SK-N-SH treated with all-trans-retinoic acid at 6 μM for 48 hours (cell line): Measurements from ENCODE around the gene ERCC4.

Experiments used
- ATAC-seq: fragments of 200-7000 bp; cut with Tn5 transposase; 3 replicates; pipeline ENCODE4 v1.9.1; 2020; ENCODE audit warnings: mild to moderate bottlenecking, moderate library complexity
- ARNTL ChIP-seq: fragments of 450-650 bp; formaldehyde crosslinking; IDR thresholded peaks from 2 replicates; pipeline ENCODE4 v1.5.0; 2020; ENCODE audit warnings: low read depth, mild to moderate bottlenecking, moderate library complexity, borderline replicate concordance
- BACH2 ChIP-seq: fragments of 250-450 bp; sonication (Bioruptor Pico); IDR thresholded peaks from 2 replicates; pipeline ENCODE4 v1.9.0; 2021; ENCODE audit warnings: mild to moderate bottlenecking, borderline replicate concordance
- GLIS3 ChIP-seq: fragments of 250-450 bp; sonication (Bioruptor Pico); IDR thresholded peaks from 2 replicates; pipeline ENCODE4 v1.5.0; 2020; ENCODE audit warnings: mild to moderate bottlenecking, moderate library complexity
- OSR1 ChIP-seq: fragments of 250-450 bp; sonication (Bioruptor Pico); IDR thresholded peaks from 2 replicates; pipeline ENCODE4 v1.8.0; 2022; ENCODE audit warnings: moderate library complexity, mild to moderate bottlenecking, inconsistent platforms
- PPARA ChIP-seq: fragments of 250-450 bp; sonication (Bioruptor Pico); IDR thresholded peaks from 2 replicates; pipeline ENCODE4 v1.5.0; 2020; ENCODE audit warnings: mild to moderate bottlenecking, borderline replicate concordance
- RARB ChIP-seq: fragments of 250-450 bp; sonication (Bioruptor Pico); IDR thresholded peaks from 2 replicates; pipeline ENCODE4 v1.8.0; 2021; ENCODE audit warnings: mild to moderate bottlenecking, moderate library complexity
- SNAI2 ChIP-seq: fragments of 250-450 bp; sonication (Bioruptor Pico); IDR thresholded peaks from 2 replicates; pipeline ENCODE4 v1.5.0; 2020; ENCODE audit warnings: mild to moderate bottlenecking, moderate library complexity
- TOX ChIP-seq: fragments of 250-450 bp; sonication (Bioruptor Pico); IDR thresholded peaks from 2 replicates; pipeline ENCODE4 v1.8.0; 2021; ENCODE audit warnings: mild to moderate bottlenecking, moderate library complexity, borderline replicate concordance
- ZC3H10 ChIP-seq: fragments of 250-450 bp; sonication (Bioruptor Pico); IDR thresholded peaks from 2 replicates; pipeline ENCODE4 v1.5.1; 2021; ENCODE audit warnings: mild to moderate bottlenecking, moderate library complexity
- ZFP3 ChIP-seq: fragments of 250-450 bp; sonication (Bioruptor Pico); IDR thresholded peaks from 2 replicates; pipeline ENCODE4 v1.5.0; 2020; ENCODE audit warnings: mild to moderate bottlenecking, moderate library complexity
- ZFP30 ChIP-seq: fragments of 450-650 bp; formaldehyde crosslinking; IDR thresholded peaks from 2 replicates; pipeline ENCODE4 v1.5.0; 2022; ENCODE audit warnings: mild to moderate bottlenecking, moderate library complexity
- ZNF565 ChIP-seq: fragments of 450-650 bp; formaldehyde crosslinking; conservative IDR thresholded peaks from 2 replicates; pipeline ENCODE4 v1.5.0; 2020; ENCODE audit warnings: low read depth, mild to moderate bottlenecking, moderate library complexity
- ZNF70 ChIP-seq: fragments of 450-650 bp; formaldehyde crosslinking; IDR thresholded peaks from 2 replicates; pipeline ENCODE4 v1.5.0; 2020; ENCODE audit warnings: mild to moderate bottlenecking, moderate library complexity
- ZNF8 ChIP-seq: fragments of 450-650 bp; formaldehyde crosslinking; IDR thresholded peaks from 2 replicates; pipeline ENCODE4 v1.5.0; 2020; ENCODE audit warnings: mild to moderate bottlenecking, moderate library complexity
- TF ChIP-seq, protein P1 (sequence below): fragments of 250-450 bp; sonication (Bioruptor Pico); IDR thresholded peaks from 2 replicates; pipeline ENCODE4 v1.5.1; 2021; ENCODE audit warnings: mild to moderate bottlenecking, moderate library complexity
- TF ChIP-seq, protein P2 (sequence below): fragments of 250-450 bp; sonication (Bioruptor Pico); IDR thresholded peaks from 2 replicates; pipeline ENCODE4 v1.5.0; 2020; ENCODE audit warnings: mild to moderate bottlenecking, moderate library complexity
- TF ChIP-seq, protein P3 (sequence below): fragments of 250-450 bp; sonication (Bioruptor Pico); IDR thresholded peaks from 2 replicates; pipeline ENCODE4 v1.8.0; 2021; ENCODE audit warnings: low read depth, mild to moderate bottlenecking, moderate library complexity, borderline replicate concordance
- TF ChIP-seq, protein P4 (sequence below): fragments of 250-450 bp; sonication (Bioruptor Pico); IDR thresholded peaks from 2 replicates; pipeline ENCODE4 v1.8.0; 2020; ENCODE audit warnings: mild to moderate bottlenecking, moderate library complexity, borderline replicate concordance
- TF ChIP-seq, protein P5 (sequence below): fragments of 250-450 bp; sonication (Bioruptor Pico); IDR thresholded peaks from 2 replicates; pipeline ENCODE4 v1.5.1; 2020; ENCODE audit warnings: low read depth, mild to moderate bottlenecking, moderate library complexity

ERCC4 gene

DNA sequence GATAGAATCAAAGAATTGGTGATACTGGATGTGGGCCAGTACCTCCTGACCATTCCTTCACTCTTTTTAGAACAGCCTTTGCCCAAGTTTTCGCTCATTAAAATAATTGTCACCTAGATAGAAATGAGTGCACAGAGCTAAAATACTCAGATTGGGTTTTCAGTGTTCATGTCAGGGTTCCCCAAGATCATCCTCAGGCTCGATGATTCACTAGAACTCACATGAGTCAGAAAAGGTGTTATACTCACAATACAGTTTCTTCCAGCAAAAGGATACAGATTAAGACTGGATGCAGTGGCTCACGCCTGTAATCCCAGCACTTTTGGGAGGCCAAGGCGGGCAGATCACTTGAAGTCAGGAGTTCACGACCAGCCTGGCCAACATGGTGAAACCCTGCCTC is 19.9 kb downstream of the ERCC4 start (continued):
- TF ChIP-seq, protein P1, sequence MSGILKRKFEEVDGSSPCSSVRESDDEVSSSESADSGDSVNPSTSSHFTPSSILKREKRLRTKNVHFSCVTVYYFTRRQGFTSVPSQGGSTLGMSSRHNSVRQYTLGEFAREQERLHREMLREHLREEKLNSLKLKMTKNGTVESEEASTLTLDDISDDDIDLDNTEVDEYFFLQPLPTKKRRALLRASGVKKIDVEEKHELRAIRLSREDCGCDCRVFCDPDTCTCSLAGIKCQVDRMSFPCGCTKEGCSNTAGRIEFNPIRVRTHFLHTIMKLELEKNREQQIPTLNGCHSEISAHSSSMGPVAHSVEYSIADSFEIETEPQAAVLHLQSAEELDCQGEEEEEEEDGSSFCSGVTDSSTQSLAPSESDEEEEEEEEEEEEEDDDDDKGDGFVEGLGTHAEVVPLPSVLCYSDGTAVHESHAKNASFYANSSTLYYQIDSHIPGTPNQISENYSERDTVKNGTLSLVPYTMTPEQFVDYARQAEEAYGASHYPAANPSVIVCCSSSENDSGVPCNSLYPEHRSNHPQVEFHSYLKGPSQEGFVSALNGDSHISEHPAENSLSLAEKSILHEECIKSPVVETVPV (CRISPR knock-in tag) = no peak
- TF ChIP-seq BACH2 = no peak

DNA sequence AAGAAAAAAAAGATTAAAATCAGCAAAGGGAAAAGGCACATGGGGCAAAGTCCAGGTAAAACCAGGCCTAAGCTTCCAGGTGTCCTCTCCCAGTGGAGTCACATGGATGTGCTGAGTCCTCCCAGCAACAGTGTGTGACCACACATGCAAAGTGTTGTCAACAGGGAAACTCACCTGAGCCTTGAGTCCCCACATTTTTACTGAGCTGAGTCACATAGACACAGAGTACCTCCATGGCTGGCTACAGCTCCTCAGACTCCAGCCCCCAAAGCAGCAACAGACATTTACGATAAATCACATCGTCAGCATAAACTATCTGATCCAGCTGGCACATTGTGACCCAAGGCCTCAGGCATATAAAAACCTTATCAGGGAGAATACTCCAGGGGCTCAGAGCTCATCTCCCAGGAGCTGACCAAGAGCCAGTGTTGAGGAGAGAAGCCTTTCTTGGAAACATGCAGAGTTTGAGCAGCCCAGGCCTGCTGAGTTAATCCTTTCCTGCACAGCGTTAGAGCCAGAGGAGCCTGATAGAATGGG is 20.5 kb downstream of the ERCC4 start:
- no peak for ATAC-seq
- no peak for TF ChIP-seq GLIS3
- TF ChIP-seq, protein P2, sequence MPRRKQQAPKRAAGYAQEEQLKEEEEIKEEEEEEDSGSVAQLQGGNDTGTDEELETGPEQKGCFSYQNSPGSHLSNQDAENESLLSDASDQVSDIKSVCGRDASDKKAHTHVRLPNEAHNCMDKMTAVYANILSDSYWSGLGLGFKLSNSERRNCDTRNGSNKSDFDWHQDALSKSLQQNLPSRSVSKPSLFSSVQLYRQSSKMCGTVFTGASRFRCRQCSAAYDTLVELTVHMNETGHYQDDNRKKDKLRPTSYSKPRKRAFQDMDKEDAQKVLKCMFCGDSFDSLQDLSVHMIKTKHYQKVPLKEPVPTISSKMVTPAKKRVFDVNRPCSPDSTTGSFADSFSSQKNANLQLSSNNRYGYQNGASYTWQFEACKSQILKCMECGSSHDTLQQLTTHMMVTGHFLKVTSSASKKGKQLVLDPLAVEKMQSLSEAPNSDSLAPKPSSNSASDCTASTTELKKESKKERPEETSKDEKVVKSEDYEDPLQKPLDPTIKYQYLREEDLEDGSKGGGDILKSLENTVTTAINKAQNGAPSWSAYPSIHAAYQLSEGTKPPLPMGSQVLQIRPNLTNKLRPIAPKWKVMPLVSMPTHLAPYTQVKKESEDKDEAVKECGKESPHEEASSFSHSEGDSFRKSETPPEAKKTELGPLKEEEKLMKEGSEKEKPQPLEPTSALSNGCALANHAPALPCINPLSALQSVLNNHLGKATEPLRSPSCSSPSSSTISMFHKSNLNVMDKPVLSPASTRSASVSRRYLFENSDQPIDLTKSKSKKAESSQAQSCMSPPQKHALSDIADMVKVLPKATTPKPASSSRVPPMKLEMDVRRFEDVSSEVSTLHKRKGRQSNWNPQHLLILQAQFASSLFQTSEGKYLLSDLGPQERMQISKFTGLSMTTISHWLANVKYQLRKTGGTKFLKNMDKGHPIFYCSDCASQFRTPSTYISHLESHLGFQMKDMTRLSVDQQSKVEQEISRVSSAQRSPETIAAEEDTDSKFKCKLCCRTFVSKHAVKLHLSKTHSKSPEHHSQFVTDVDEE (CRISPR knock-in tag) = no peak
- TF ChIP-seq ZFP3 (CRISPR knock-in tag) = no peak
- TF ChIP-seq, protein P3, sequence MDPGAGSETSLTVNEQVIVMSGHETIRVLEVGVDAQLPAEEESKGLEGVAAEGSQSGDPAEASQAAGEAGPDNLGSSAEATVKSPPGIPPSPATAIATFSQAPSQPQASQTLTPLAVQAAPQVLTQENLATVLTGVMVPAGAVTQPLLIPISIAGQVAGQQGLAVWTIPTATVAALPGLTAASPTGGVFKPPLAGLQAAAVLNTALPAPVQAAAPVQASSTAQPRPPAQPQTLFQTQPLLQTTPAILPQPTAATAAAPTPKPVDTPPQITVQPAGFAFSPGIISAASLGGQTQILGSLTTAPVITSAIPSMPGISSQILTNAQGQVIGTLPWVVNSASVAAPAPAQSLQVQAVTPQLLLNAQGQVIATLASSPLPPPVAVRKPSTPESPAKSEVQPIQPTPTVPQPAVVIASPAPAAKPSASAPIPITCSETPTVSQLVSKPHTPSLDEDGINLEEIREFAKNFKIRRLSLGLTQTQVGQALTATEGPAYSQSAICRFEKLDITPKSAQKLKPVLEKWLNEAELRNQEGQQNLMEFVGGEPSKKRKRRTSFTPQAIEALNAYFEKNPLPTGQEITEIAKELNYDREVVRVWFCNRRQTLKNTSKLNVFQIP (CRISPR knock-in tag) = no peak
- TF ChIP-seq PPARA = no peak
- TF ChIP-seq, protein P4, sequence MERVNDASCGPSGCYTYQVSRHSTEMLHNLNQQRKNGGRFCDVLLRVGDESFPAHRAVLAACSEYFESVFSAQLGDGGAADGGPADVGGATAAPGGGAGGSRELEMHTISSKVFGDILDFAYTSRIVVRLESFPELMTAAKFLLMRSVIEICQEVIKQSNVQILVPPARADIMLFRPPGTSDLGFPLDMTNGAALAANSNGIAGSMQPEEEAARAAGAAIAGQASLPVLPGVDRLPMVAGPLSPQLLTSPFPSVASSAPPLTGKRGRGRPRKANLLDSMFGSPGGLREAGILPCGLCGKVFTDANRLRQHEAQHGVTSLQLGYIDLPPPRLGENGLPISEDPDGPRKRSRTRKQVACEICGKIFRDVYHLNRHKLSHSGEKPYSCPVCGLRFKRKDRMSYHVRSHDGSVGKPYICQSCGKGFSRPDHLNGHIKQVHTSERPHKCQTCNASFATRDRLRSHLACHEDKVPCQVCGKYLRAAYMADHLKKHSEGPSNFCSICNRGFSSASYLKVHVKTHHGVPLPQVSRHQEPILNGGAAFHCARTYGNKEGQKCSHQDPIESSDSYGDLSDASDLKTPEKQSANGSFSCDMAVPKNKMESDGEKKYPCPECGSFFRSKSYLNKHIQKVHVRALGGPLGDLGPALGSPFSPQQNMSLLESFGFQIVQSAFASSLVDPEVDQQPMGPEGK (CRISPR knock-in tag) = no peak
- no peak for TF ChIP-seq ZC3H10 (CRISPR knock-in tag)
- TF ChIP-seq, protein P5, sequence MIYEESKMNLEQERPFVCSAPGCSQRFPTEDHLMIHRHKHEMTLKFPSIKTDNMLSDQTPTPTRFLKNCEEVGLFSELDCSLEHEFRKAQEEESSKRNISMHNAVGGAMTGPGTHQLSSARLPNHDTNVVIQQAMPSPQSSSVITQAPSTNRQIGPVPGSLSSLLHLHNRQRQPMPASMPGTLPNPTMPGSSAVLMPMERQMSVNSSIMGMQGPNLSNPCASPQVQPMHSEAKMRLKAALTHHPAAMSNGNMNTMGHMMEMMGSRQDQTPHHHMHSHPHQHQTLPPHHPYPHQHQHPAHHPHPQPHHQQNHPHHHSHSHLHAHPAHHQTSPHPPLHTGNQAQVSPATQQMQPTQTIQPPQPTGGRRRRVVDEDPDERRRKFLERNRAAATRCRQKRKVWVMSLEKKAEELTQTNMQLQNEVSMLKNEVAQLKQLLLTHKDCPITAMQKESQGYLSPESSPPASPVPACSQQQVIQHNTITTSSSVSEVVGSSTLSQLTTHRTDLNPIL (CRISPR knock-in tag) = no peak
- no peak for TF ChIP-seq ARNTL (CRISPR knock-in tag)
- no peak for TF ChIP-seq OSR1 (CRISPR knock-in tag)

DNA sequence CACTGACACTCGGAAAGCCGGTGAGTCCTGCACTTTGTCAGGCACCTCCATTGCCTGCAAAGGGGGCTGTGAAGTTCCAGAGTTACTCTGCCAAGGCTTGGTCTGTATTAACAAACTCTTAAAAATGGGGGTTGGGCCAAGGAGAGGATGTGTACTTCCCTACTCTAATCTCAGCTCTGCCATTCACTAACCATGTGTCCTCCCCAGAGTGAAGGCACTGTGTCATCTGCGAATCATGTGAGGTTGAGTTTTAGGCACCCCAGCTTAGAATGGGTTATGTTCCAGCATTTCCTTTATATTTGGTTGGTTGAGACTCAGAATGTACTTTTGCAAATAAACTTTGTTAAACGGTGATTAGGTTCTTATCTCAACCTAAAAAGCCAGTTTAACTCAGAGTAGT is 24.9 kb downstream of the ERCC4 start:
- no peak for TF ChIP-seq GLIS3
- no peak for ATAC-seq

DNA sequence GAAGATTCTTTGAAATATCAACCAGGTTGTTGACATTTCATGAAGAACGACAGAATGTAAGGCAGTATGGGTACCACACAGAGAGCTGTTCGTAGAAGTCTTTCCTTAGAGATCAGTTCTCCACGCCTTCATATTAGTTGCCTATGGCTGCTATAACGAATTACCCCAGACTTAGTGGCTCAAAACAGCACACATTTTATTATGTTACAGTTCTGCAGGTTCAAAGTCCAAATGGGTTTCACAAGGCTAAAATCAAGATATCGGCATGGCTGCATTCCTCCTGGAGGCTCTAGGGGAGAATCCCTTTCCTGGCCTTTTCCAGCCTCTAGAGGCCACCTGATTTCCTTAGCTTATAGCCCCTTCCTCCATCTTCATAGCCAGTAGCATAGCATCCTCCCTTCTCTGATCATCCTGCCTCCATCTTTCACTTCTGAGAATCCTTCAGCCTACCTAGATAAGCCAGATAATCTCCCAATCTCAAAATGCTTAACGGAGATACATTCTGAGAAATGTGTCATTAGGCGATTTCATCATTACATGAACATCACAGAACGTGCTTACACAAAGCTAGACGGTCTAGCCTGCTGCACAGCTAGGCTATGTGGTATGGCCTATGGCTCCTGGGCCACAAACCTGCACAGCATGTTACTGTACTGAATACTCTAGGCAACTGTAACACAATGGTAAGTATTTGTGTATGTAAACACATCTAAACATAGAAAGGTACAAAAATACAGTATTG is 26.0 kb downstream of the ERCC4 start:
- ATAC-seq = no peak
- TF ChIP-seq ZFP30 (CRISPR knock-in tag) (no peak), SNAI2 (CRISPR knock-in tag) (no peak), OSR1 (CRISPR knock-in tag) (no peak), ZNF565 (no peak), BACH2 (no peak), ZNF8 (CRISPR knock-in tag) (no peak), TOX (CRISPR knock-in tag) (no peak), ZFP3 (CRISPR knock-in tag) (no peak), ZC3H10 (CRISPR knock-in tag) (no peak), ZNF70 (CRISPR knock-in tag) (no peak), RARB (CRISPR knock-in tag) (no peak)
- TF ChIP-seq, protein P1 (CRISPR knock-in tag) = no peak
